ENCODE data around the gene NWD2. TPM values are rescaled to one million over a fixed set of nuclear protein-coding genes. Genes with fewer than 3 reads are reported as not detected.
"Not testable (repeated sequence)": the region's sequence is repeated elsewhere in the genome, so short reads cannot be mapped to it uniquely, and the experiment has no call there.

The NWD2 gene
- total RNA-seq, 4 donors from 2014 or later = 0.27 to 2.2 (median 0.48) TPM

DNA sequence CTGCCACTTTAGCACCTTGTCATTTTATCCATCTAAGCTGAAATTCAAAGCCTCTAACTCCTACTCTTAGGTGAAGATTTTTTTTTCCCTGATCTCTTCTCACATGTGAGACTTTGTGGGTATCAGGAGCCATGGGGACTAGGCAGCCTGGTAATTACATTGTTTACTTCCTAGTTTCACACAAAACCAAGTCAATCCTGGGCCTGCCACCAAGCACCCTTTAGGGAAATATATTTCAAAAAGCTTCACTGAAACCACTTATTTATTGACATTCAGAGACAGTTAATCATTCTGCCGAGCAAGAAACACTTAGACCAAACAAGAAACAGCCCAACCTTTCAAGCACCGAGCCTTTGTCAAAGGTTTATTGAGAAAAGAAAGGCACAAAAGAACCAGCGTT, 241.6 kb downstream of the NWD2 start:
- 66 to 77% methylated on average over 3 of the region's 3 CpGs for WGBS, 2 donors
- no peaks in the 10 kb centered on the region for H3K36me3 ChIP-seq
- H3K27ac ChIP-seq = no peak overlapping the region
- intact Hi-C loops (cut with DNase I) = no loop called here
- TF ChIP-seq, protein P1, sequence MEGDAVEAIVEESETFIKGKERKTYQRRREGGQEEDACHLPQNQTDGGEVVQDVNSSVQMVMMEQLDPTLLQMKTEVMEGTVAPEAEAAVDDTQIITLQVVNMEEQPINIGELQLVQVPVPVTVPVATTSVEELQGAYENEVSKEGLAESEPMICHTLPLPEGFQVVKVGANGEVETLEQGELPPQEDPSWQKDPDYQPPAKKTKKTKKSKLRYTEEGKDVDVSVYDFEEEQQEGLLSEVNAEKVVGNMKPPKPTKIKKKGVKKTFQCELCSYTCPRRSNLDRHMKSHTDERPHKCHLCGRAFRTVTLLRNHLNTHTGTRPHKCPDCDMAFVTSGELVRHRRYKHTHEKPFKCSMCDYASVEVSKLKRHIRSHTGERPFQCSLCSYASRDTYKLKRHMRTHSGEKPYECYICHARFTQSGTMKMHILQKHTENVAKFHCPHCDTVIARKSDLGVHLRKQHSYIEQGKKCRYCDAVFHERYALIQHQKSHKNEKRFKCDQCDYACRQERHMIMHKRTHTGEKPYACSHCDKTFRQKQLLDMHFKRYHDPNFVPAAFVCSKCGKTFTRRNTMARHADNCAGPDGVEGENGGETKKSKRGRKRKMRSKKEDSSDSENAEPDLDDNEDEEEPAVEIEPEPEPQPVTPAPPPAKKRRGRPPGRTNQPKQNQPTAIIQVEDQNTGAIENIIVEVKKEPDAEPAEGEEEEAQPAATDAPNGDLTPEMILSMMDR (IDR thresholded peaks at IDR 0.05) = no peak
- TF ChIP-seq POLR2A (IDR thresholded peaks at IDR 0.05) = no peak
- no peaks in the 10 kb centered on the region for H3K4me1 ChIP-seq
- no peaks in the 10 kb centered on the region for H3K9me3 ChIP-seq
- H3K27me3 ChIP-seq = no peaks in the 10 kb centered on the region
- no peak overlapping the region for H3K4me3 ChIP-seq (replicated peaks in 1 of 3)
- DNase-seq = no peak

DNA sequence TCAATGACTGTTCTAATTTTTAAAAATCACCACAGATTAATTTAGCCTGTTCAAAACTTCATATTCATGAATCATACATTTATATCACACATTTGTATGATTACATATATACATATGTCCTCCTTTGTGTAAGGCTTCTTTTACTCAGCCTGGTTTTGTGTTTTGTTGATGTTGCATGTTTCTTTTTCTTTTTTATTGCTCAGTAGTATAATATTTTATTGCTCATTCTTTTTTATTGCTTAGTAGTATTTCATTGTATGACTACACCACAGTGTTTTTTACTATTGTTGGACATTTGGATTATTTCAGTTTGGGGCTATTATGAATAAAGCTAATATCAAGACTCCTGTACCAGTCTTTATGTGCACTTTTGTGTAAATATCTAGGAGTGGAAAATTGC, 243.1 kb downstream of the NWD2 start:
- Histone ChIP-seq H3K27me3 (no peaks in the 10 kb centered on the region), H3K4me1 (no peaks in the 10 kb centered on the region), H3K36me3 (no peaks in the 10 kb centered on the region), H3K27ac (no peak overlapping the region), H3K4me3 (replicated peaks in 1 of 3) (no peak overlapping the region), H3K9me3 (no peaks in the 10 kb centered on the region)
- intact Hi-C loops (cut with DNase I) = no loop called here
- no peak for TF ChIP-seq POLR2A (IDR thresholded peaks at IDR 0.05)
- TF ChIP-seq, protein P1 (IDR thresholded peaks at IDR 0.05) = no peak
- DNase-seq = no peak

DNA sequence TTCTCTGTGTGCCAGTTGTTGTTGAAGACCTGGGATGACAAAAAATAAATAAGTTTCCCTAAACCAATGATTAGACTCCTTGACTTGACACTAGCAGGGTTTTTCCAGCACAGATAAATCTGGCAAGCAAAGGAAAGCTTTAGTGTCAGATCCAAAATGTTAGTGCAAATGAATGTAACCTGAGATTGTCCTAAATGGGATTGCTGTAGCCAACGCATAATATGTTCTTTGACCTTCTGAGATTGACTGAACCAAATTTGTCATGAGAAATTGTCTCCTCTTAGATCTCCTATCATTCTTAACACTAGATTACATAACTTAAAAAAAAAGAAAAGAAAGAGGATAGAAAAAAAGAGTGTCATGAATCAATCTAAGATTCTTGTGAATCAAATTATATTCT, 245.2 kb downstream of the NWD2 start:
- no peak for DNase-seq
- Histone ChIP-seq H3K4me3 (replicated peaks in 1 of 3) (no peak overlapping the region), H3K9me3 (no peaks in the 10 kb centered on the region), H3K4me1 (no peaks in the 10 kb centered on the region), H3K36me3 (no peaks in the 10 kb centered on the region), H3K27ac (no peak overlapping the region), H3K27me3 (no peaks in the 10 kb centered on the region)
- TF ChIP-seq, protein P1 (IDR thresholded peaks at IDR 0.05) = no peak
- TF ChIP-seq POLR2A (IDR thresholded peaks at IDR 0.05) = no peak
- 77 to 84% methylated on average over 1 of the region's 1 CpG for WGBS, 2 donors
- intact Hi-C loops (cut with DNase I) = no loop called here

DNA sequence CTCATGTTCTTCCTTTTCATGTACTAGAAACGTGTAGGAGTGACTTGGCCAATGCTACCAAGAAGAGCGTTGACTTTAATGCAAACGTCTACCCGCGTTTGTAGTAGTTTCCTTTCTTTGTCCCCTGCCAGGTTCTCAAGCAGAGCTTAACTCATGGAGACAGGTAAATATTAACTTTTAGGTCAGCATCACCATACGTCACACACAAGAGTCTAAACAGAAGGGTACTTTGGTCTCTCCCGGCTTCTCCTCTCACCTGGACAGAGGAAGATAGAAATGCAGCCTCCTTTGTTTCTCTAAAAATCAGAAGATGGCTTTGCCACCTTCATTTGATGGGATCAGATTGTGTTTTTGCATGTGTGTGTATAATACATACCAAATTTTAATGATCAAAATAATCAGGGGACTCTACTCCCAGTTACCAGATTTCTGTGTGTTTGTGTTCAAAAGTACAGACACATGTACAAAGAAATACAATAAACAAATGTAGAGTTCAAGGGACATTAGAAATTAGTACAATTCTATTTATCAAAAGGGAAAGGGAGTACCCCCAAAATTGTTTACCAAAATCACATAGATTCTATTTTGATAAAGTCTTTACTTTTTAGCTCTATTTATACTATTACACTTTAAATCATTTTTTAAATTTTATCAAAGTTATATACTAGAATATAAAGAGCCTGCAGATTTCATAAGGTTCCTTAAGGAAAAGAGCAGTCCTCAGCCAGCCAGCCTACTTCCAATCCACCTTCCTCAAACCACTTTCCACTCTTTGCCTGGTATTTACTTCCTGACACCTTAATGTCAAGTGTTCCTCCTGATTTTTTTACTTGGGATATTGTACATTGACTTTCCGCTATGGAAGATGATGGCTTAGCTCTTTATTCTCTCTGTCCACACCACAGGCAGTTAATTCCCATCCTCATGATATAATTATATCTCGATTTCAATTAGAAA, 246.1 kb downstream of the NWD2 start:
- intact Hi-C loops (cut with DNase I) = no loop called here
- 78 to 81% methylated on average over 9 of the region's 9 CpGs for WGBS, 2 donors
- Histone ChIP-seq H3K27me3 (no peaks in the 10 kb centered on the region), H3K27ac (no peak overlapping the region), H3K4me1 (no peaks in the 10 kb centered on the region), H3K4me3 (replicated peaks in 1 of 3) (no peak overlapping the region), H3K9me3 (no peaks in the 10 kb centered on the region), H3K36me3 (no peaks in the 10 kb centered on the region)
- TF ChIP-seq, protein P1 (IDR thresholded peaks at IDR 0.05) = no peak
- no peak for TF ChIP-seq POLR2A (IDR thresholded peaks at IDR 0.05)
- no peak for DNase-seq

DNA sequence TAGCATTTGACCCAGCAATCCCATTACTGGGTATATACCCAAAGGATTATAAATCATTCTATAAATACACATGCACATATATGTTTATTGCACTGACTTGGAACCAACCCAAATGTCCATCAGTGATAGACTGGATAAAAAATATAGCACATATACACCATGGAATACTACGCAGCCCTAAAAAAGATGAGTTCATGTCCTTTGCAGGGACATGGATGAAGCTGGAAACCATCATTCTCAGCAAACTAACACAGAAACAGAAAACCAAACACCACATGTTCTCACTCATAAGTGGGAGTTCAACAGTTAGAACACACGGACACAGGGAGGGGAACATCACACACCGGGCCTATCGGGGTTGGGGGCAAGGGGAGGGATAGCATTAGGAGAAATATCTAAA, 250.8 kb downstream of the NWD2 start:
- H3K4me3 ChIP-seq (replicated peaks in 1 of 3); H3K36me3 ChIP-seq; H3K9me3 ChIP-seq; H3K27me3 ChIP-seq; DNase-seq; H3K27ac ChIP-seq; H3K4me1 ChIP-seq; intact Hi-C loops (cut with DNase I): not testable (repeated sequence)
- 95 to 96% methylated on average over 4 of the region's 4 CpGs for WGBS, 2 donors

Small RNAs within 50 kb of the gene (microRNA-seq; reads per million reads assigned to microRNA genes)
- gene MIR4801 = not detected

Small RNAs within 50 kb of the gene (small RNA-seq; reads per million reads assigned to genes)
- gene MIR4801 = not detected
